Mucosa of stomach (tissue), 1 donor: ENCODE results near the gene GAK.

Source experiments
- H3K27me3 ChIP-seq: one replicate; pipeline ENCODE4 v1.7.0; 2013; ENCODE audit warnings: mild to moderate bottlenecking, low read length; ENCODE audit not compliant: control insufficient read depth, insufficient read depth
- H3K36me3 ChIP-seq: one replicate; pipeline ENCODE4 v1.7.0; 2013; ENCODE audit warnings: low read length; ENCODE audit not compliant: control insufficient read depth, insufficient read depth
- H3K4me1 ChIP-seq: one replicate; pipeline ENCODE4 v1.7.0; 2013; ENCODE audit warnings: mild to moderate bottlenecking, low read length; ENCODE audit not compliant: control insufficient read depth, insufficient read depth
- H3K4me3 ChIP-seq: one replicate; pipeline ENCODE4 v1.7.0; 2013; ENCODE audit warnings: low read length
- H3K9ac ChIP-seq: one replicate; pipeline ENCODE4 v1.7.0; 2013; ENCODE audit warnings: mild to moderate bottlenecking, low read length, moderate library complexity
- H3K9me3 ChIP-seq: one replicate; pipeline ENCODE4 v1.7.0; 2013; ENCODE audit warnings: mild to moderate bottlenecking, low read length, moderate library complexity; ENCODE audit not compliant: control insufficient read depth
- donor health status: Pancreatic carcinoma.

Gene GAK

DNA sequence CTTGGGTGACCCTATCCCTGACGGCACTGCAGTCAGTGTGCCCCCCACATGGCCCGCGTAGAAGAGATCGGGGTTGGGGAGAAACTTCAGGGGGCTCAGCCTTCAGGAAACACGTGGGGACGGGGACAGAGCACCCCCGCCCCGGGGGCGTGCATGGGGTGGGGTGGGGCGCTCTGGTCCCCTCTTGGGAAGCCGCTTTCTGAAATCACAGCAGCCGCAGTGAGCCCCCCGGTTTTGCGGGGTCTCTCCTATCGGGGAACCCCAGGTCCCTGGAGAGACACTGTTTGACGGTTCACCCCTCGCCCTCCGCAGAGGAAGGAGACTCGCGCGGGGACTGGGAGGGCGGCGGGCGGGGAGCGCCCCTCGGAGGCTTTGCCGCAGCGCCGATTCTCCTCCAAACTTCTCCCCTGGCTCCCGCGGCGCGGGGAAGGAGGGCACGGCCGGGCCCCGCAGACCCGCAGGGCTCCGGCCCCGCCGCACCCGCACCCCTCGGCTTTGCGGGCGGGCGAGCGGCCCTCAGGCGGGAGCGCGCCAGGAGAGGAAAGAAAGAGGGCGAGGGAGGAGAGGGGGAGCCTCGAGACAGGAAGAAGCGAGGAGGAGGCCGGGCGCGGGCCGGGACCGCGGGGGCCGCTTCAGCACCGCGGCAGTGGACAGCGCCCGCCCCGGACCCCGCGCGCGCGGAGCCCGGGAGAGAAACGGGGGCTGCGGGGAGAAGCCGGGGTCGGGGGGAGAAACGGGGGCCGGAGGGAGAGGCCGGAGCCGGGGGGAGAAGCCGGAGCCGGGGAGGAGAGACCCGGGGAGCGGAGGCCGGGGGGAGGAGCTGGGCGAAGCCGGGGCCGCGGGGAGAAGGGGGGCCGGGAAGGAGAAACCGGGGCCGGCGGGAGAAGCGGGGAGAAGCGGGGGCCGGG, 106.8 kb downstream of the GAK start:
- H3K4me3 ChIP-seq = no peak overlapping the region
- no peaks in the 10 kb centered on the region for H3K36me3 ChIP-seq
- no peaks in the 10 kb centered on the region for H3K9me3 ChIP-seq
- H3K4me1 ChIP-seq = no peaks in the 10 kb centered on the region
- no peak overlapping the region for H3K9ac ChIP-seq
- H3K27me3 ChIP-seq = peaks cover 77% of the 10 kb centered on the region

DNA sequence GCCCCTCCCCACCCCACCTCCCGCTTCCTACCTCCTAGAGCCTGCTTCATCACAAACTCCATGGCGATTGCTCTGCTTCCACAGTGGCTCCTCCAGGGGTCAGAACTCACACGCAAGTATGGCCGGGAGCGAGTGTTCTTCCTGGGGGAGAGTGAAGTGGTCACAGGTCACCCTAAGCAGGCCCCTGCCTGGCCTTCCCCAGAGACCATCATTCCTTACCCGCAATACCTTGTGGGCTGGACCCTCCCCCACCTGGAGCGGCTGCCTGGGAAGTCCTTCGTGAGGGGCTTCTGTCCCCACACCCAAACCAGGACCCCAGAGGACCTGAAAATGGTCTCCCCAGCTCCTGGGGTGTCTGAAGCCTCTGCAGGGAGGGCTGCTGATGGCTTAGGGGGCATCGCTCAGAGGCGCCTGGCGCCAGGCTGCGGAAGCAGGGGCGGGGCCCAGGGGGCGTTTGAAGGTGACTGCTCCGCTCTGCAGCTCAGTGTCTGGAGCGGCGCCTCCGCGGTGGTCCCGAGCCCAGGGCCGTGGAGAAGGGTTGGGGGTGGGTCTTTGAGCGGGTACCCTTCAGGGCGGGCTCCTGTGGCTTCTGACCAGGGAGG, 107.6 kb downstream of the GAK start:
- peaks cover 78% of the 10 kb centered on the region for H3K27me3 ChIP-seq
- no peaks in the 10 kb centered on the region for H3K4me1 ChIP-seq
- H3K4me3 ChIP-seq = no peak overlapping the region
- no peaks in the 10 kb centered on the region for H3K36me3 ChIP-seq
- no peak overlapping the region for H3K9ac ChIP-seq
- H3K9me3 ChIP-seq = no peaks in the 10 kb centered on the region

DNA sequence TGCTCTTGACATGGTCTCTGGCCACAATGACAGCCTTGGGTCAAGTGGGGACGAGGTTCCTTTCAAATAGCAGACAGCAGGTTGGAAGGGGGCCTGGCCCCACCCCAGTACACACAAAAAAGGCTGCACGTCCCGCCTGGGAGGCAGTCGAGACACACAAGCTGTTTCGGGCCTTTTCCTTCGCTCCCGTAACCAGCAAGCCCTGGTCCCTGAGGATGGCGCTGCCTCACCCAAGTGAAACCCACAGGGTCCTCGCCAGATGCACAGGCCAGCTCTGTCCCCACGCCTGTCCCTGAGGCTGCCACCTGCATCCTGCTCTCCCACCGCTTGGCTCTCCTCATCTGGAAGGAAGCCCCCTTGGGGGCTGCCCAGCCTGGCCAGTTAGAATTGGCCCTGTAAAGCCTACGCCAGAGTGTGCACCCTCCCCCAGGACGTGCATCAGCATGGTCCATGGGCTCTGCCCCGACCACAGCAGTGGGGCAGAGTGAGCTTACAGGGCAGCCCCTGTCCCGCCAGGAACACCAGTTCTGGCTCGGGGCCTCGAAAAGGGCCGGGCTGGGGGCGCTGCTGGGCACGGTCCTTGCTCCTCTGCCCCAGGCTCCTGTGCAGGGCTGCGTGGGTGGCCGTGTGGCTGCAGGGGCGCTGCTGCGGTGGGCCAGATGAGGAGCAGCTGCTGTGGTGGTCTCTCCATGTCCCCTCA, 108.2 kb downstream of the GAK start:
- peaks cover 71% of the 10 kb centered on the region for H3K27me3 ChIP-seq
- no peaks in the 10 kb centered on the region for H3K9me3 ChIP-seq
- no peak overlapping the region for H3K4me3 ChIP-seq
- no peaks in the 10 kb centered on the region for H3K36me3 ChIP-seq
- H3K9ac ChIP-seq = no peak overlapping the region
- H3K4me1 ChIP-seq = no peaks in the 10 kb centered on the region

DNA sequence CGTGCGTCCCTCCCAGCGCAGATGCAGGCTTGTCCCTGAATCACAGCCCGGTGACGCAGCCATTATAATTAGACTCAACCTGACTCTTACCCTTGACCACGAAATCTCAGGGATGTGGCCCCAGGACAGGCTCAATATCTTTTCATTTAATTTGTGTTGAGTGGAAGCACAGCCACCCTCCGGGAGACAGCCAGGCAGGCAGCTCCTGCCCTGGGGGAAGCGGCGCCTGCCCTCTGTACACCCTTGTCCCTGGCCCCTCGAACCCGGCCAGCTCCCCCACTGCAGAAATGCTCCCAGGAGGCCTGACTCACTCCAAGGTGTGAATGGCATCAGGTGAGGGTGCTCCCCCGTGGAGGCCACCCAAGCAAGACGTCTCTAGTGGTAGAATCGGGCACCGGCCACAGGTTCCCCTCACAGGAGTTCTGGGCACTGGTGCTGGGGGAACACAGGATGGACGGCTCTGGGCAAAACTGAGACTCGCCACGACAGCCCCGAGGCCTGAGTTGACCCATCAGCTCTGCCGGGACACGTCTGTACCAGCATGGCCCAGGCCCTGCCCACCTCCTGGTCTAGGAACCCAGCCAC, 108.8 kb downstream of the GAK start:
- Histone ChIP-seq H3K9ac (no peak overlapping the region), H3K36me3 (no peaks in the 10 kb centered on the region), H3K4me3 (no peak overlapping the region), H3K9me3 (no peaks in the 10 kb centered on the region), H3K27me3 (peaks cover 65% of the 10 kb centered on the region), H3K4me1 (no peaks in the 10 kb centered on the region)

DNA sequence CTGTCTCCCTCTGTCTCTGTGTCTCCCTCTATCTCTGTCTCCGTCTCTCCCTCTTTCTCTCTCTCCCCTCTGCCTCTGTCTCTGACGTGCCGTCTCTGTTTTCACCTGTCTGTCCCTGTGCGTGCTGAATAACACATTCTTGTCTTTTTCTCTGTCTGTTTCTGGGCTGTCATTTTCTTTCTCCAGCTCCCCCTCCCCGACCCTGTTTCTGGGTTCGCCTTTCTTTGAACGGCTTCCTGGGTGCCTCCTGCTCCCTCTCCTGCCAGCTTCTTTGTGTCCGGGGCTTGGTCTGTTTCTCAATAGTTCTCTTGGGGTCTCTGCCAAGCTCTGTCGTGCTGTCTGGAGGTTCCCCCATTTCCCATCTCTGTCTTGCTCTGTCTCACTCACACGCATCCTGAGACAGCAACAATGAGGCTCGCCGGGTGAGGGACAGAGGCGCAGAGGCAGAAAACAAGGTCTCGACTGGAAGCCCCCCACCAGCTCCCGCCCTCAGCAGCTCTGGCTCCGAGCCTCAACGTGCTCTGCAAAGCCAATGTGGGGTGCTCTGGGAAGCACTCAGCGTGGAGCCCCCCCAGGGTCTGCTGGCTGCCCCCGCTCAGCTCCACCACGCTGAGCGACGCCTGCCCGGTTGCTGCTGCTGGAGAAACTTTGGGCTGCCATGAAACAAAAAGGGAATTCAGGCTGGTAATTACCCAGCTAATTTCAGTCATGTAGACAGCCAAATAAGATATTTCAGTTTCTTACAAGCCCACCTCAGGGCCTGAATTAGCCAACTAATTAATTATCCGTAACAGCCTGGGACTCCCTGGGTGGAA, 109.5 kb downstream of the GAK start:
- peaks cover 58% of the 10 kb centered on the region for H3K27me3 ChIP-seq
- H3K9me3 ChIP-seq = no peaks in the 10 kb centered on the region
- H3K9ac ChIP-seq = no peak overlapping the region
- H3K36me3 ChIP-seq = no peaks in the 10 kb centered on the region
- H3K4me1 ChIP-seq = no peaks in the 10 kb centered on the region
- H3K4me3 ChIP-seq = no peak overlapping the region

DNA sequence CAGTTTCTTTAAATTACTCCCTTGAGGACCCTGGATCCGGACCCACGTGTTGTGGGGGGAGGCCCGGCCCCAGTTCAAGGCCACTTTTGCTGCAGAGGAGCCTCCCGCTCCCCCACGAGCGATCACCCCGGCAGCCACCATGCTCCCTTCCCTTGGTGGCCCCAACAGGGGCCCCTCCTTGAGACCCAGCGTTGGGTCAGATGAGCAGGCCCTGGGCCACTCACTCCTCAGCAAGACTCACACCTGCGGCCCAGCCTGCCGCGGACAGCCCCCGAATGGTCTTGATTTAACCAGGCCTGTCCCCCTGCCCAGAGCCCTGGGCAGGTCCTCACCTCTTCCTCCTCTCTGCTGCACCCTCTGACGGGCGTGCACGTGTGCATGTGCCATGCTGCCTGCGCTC, 110.5 kb downstream of the GAK start:
- H3K9me3 ChIP-seq = no peaks in the 10 kb centered on the region
- H3K9ac ChIP-seq = no peak overlapping the region
- H3K27me3 ChIP-seq = peaks cover 51% of the 10 kb centered on the region
- H3K36me3 ChIP-seq = no peaks in the 10 kb centered on the region
- H3K4me3 ChIP-seq = no peak overlapping the region
- H3K4me1 ChIP-seq = no peaks in the 10 kb centered on the region

DNA sequence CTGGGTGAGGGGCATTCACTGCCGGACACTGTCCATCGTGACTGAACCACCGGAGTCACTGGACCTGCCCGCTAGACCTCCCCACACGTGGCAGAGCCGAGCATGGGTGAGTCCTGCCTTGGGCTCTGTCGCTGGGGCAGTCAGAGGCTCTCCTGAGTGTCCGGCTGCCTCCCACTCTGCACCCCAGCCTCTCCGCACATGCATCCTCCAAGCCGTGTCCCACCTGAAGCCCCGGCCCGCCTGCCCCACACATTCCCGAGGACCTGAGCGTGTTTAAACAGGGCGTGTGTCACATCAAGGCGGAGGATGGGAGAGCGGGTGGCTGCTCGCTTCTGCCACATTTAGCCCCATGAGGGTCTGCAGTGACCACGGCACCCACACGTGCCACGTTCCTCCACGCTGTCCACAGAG, 110.9 kb downstream of the GAK start:
- H3K4me1 ChIP-seq = no peaks in the 10 kb centered on the region
- no peaks in the 10 kb centered on the region for H3K9me3 ChIP-seq
- H3K4me3 ChIP-seq = no peak overlapping the region
- H3K27me3 ChIP-seq = peaks cover 50% of the 10 kb centered on the region
- H3K36me3 ChIP-seq = no peaks in the 10 kb centered on the region
- H3K9ac ChIP-seq = no peak overlapping the region

DNA sequence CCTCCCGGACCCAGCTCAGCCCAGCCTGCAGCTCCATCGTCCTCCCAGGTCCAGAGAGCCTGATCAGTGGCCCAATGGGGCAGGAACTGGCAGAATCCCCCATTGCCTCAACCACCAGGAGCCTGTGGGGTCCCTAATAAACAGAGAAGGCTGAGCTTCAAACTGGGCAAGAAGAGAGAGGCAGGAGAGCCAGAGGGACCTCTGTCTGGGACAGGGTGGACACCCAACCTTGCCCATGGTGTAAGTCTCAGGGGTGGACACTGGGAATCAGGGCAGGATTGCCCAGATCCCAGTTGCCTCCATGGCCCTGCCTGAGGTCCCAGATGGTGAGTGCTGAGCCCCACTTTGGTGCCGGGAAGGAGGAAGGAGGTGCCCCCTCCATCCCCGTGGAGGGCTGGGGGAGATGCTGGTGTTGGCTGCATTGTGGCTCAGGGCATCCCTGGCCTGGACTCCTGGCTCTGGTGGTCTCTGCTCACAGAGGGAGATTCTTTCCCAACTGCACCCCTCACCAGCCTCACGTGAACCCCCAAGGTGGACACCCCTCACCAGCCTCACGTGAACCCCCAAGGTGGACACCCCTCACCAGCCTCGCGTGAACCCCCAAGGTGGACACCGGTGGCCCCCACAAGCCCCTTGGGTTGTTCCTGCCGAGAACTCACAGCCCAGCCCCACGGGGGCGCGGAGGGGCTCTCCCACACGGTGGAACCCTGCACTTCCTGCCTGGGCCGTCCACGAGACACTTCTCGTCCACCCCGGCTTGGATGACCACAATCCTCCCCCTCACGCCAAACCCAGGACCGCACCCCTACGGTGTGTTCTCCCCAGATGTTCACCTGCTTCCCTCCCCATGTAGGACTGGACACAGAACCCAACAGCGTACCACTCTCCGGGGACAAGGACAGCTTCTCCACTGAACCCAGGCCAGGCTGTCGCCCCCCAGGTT, 111.6 kb downstream of the GAK start:
- H3K27me3 ChIP-seq = peaks cover 49% of the 10 kb centered on the region
- peaks cover 1% of the 10 kb centered on the region for H3K4me1 ChIP-seq
- no peak overlapping the region for H3K9ac ChIP-seq
- H3K9me3 ChIP-seq = no peaks in the 10 kb centered on the region
- no peak overlapping the region for H3K4me3 ChIP-seq
- no peaks in the 10 kb centered on the region for H3K36me3 ChIP-seq

DNA sequence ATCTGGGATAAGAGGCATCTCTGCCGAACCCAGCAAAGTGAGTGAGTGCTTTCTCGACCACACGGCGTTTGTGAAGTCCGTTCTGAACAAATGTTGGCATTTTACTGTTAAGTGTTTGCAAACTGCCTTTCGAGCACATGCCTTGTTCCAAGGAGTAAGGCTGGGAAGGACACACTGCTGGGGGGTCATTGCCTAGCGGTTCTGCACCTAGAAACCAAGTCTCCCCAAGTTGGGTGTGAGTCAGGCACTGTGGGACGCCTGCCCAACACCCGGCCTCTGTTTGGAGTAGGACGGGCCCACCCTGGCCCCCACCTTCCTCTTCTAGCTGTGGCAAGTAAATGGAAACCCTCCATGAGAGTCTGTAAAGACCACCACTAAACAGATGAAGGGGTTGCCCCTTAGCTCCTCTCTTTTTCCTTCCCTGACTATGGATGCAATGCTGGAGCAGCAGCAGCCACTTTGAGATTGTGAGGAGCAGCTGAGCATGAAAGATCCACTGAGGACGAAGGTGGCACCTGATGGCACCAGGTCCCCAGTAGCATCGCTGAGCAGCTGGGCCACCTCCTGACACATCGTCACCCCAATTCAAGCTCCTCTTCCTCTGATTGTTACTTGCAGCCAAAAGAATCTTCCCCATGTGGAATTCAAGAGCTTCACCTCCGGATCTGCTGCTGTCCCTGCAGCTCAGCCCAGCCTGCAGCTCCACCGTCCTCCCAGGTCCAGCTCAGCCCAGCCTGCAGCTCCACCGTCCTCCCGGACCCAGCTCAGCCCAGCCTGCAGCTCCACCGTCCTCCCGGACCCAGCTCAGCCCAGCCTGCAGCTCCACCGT, 112.5 kb downstream of the GAK start:
- H3K4me1 ChIP-seq = peaks cover 4% of the 10 kb centered on the region
- no peak overlapping the region for H3K9ac ChIP-seq
- no peaks in the 10 kb centered on the region for H3K9me3 ChIP-seq
- H3K4me3 ChIP-seq = no peak overlapping the region
- no peaks in the 10 kb centered on the region for H3K36me3 ChIP-seq
- H3K27me3 ChIP-seq = peaks cover 40% of the 10 kb centered on the region
